Stimulated activated CD4-positive, alpha-beta T cell treated with anti-CD3 and anti-CD28 coated beads, Interleukin-12 subunit alpha, Interleukin-12 subunit beta, amount 100 ng/mL, for 48 hours (primary cell): Measurements from ENCODE around the gene CXXC5.
"Not testable (repeated sequence)": the region's sequence is repeated elsewhere in the genome, so short reads cannot be mapped to it uniquely, and the experiment has no call there.

Experiments
- DNase-seq, 3 donors: peaks; one replicate each; pipeline ENCODE4 v3.0.0-alpha.2; 2020; ENCODE audit warnings: low read depth in 2 of 3, low spot score in 1 of 3

CXXC5 gene

DNA sequence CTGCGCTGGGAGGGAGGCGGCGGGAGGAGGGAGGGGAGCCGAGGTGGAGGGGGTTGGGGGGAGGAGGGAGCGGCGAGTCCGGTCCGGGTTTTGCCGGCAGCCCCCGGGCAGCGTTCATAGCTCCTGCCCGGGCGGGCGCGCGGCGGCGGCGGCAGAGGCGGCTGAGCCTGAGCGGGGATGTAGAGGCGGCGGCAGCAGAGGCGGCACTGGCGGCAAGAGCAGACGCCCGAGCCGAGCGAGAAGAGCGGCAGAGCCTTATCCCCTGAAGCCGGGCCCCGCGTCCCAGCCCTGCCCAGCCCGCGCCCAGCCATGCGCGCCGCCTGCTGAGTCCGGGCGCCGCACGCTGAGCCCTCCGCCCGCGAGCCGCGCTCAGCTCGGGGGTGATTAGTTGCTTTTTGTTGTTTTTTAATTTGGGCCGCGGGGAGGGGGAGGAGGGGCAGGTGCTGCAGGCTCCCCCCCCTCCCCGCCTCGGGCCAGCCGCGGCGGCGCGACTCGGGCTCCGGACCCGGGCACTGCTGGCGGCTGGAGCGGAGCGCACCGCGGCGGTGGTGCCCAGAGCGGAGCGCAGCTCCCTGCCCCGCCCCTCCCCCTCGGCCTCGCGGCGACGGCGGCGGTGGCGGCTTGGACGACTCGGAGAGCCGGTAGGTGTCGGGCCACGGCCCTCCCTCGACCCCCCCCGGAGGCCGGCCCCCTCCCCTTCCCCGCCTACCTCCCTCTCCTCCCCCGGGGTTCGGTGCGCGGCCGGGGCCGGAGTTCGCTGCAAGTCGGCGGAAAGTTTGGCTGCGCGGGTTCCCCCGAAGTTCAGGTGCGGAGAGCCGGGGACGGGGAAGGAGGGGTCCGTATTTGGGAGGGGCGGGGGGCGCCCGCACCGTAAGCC lies at the start of gene CXXC5:
Gene CXXC5, plus strand, starts transcription at position 145 of the 877 bp plus-strand sequence. CDS start 32,175 bp downstream, outside the sequence.
- DNase-seq = no peak

DNA sequence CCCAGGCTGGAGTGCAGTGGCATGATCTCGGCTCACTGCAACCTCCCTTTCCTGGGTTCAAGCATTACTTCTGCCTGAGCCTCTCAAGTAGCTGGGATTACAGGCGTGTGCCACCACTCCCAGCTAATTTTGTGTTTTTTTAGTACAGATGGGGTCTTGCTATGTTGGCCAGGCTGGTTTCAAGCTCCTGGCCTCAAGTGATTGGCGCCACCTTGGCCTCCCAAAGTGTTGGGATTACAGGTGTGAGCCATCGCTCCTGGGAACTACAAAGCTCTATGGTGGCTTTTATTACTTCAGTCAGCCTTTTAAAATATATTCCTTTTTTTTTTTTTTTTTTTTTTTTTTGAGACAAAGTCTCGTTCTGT lies 49.6 kb upstream of the CXXC5 start:
- DNase-seq = not testable (repeated sequence)

DNA sequence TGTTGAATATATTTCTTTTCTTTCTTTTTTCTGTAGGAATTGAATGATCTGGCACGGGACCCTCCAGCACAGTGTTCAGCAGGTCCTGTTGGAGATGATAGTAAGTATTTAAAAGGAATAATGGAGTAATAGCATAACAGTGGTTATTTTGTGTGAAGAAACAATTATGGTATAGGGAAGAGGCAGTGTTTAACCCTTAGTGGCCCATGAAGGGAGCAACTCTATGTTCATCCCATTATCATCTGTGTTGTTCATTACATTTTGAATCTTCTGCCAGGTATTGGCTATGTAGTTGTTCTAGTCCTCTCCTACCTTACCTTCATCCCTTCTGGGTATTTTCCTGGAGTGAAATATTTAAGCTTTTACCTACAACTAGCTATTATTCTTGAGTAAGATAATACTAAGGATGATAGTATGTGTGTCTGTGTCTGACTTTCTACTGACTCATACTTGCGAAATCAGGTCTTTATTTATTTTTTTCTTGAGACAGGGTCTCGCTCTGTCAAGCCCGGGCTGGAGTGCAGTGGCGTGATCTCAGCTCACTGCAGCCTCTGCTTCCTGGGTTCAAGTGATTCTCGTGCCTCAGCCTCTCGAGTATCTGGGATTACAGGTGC lies 47.7 kb upstream of the CXXC5 start:
- no peak for DNase-seq

GRCh38 chr5:139601429-139601828 lies 46.7 kb upstream of the CXXC5 start:
- DNase-seq = no peak

GRCh38 chr5:139601948-139602347 lies 46.2 kb upstream of the CXXC5 start:
- not testable (repeated sequence) for DNase-seq

DNA sequence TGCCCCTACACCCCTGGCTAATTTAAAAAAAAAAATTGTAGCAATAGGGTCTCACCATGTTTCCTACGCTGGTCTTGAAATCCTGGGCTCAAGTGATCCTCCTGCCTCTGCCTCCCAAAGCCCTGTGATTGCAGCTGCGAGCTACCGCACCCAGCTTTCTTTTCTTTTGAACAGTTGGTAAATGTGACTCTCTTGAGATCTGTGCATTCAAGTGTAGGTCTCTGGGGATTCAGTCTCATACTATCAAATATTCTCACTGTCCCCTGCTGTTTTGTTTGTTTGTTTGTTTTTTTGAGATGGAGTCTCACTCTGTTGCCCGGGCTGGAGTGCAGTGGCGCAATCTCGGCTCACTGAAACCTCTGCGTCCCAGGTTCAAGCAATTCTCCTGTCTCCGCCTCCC lies 42.3 kb upstream of the CXXC5 start:
- no peak for DNase-seq

DNA sequence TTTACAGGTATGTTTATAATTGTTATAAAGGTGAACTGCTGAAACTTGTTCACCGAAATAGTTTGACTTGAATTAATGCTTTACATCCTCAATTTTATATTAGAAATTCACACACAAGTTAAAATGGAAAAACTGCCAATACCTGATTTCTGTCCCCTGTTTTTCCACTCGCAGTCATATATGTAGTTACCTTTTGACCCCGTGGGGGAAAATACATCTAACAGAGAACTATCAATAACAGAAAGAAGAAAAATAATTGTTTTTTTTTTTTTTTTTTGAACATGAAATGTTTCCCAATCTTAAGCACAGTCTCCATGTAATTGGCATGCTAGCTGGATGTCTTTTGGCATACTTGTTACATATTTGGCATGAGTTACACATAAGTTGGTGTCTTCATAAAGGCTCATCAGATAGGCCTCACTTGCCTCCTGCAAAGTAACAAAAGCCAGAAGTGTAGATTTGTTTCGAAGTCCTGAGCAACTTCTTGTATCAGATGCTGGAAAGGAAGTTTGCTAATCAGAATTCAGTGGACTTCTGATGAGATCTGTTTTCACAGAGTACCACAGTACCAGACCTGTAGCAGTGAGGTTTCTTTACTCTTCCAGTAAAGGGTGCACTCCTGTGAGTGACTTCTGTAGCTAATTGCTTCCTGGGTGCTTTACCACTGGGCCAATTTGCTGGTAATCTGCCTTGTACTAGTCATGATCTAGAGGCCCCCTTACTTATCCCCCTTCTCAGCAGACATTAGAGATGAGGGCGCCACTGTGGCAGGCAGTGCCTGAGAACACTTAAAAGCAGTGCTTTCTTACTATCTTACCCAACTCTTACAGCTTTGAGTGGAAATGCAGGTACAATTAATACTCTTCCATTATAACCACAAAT lies 36.2 kb upstream of the CXXC5 start:
- no peak for DNase-seq

- no peak for DNase-seq
Measured at GRCh38 chr5:139619861-139620260, 28.3 kb upstream of the CXXC5 start.

- DNase-seq = not testable (repeated sequence)
Measured at GRCh38 chr5:139625398-139625797, 22.8 kb upstream of the CXXC5 start.

- no peak for DNase-seq
Measured at GRCh38 chr5:139630855-139631254, 17.3 kb upstream of the CXXC5 start.

- DNase-seq = no peak
Measured at GRCh38 chr5:139631520-139632165, 16.5 kb upstream of the CXXC5 start.

- DNase-seq = peak; percentile 48 to 62 (median 49)
Measured at GRCh38 chr5:139633295-139634027, 14.7 kb upstream of the CXXC5 start.

DNA sequence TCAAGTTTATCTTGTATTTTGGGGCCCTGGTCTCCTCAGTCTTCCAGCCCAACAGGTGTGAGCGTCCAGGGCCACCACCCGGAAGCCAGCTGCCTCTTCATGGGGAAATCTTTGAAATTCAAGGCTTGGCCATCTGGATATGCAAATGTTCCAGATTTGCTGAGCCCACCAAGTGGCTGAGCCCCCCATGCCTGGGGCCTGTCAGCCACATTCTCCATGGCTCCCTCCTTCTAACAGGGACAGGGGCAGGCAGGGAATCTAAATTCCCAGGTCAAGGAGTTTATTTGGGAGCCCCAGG lies 14.2 kb upstream of the CXXC5 start:
- no peak for DNase-seq

DNA sequence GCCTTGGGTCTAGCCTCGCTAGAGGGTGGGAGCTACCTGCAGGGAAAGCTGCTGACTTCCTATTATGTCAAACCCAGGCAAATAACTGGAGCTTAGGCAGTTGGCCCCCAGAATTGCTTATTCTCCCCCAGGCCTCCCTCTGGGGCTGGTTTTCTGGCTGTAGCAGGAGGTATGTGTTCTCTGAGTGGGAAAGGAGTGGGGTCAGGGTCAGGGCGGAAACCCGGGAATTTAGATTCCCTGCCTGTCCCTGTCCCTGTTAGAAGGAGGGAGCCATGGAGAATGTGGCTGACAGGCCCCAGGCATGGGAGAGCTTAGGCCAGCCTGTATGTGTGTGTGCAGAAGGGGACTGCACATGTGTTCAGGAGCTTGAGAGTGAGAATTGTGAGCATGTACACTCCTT lies 13.6 kb upstream of the CXXC5 start:
- no peak for DNase-seq

DNA sequence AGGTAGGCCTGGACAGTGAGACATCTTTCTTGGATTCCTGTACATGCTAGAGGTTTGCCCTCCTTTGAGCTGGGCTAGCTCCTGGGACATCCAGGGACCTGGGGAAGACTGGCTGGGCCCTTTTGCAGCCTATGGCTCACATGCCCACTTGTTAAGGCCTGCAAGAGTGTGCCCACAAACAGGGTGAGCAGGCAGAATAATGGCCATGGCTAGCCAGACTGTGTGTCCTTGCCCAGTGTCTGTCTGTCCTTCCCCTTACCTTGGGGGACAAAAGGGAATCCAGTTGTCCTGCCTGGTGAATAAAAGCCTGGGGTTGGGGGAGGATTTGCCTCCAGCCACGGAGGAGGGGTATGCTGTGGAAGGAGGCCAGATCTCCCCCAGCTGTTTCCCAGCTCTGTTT lies 13.0 kb upstream of the CXXC5 start:
- DNase-seq = no peak

GRCh38 chr5:139635606-139636206 lies 12.4 kb upstream of the CXXC5 start:
- DNase-seq = no peak

DNA sequence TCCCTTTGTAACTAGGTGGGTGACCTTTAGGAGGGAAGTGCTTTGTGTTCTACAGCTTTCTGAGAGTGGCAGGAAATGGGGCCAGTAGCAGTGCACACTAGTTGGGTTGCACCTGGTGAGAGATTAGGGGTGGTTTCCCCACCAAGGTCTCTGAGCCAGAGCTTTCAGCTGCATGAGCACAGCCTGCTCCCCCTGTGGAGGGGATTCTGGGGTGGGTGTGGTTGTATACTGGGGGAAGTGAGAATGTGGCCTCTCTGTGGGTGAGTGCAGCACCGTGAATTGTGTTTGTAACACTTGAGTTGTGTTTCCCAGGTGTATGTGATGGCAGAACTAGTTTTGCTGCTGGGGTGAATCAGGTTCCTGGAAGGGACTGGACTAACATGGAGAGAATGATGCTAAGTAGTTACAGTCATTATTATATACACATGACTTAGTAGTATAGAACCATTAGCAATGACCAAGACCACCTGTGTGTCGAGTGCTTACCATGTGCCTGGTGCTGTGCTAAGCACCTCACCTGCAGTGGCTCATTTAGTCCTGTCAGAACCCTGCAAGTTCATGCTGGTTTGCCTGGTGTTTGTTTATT lies 11.8 kb upstream of the CXXC5 start:
- peak in 1 of 3 donors; percentile 40 for DNase-seq

DNA sequence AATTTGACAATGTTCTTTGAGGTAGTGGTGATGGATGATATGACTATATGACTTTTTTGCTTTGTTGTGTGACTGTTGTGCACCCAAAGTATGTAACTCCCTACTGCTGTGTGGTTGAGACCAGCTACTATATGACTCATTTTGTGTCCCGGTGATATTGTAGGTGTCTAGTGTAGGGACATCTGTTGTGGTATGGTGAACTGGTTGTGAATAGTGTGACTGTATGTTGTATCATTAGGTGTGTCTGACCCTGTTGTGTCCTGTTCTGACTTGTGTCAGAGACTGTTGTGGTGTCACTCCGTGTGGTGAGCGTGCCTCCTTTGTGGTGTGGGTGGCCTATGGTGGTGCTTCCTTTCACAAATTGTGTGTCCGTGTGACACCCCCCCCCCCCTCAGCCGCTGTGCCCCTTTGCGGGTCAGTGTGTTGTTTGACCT lies 11.2 kb upstream of the CXXC5 start:
- DNase-seq = no peak

- DNase-seq = no peak
Measured at GRCh38 chr5:139637438-139638089, 10.6 kb upstream of the CXXC5 start.
